Coronary artery (tissue), 2 donors: ENCODE measurements around the gene UNK.
"Not testable (repeated sequence)": the region's sequence is repeated elsewhere in the genome, so short reads cannot be mapped to it uniquely, and the experiment has no call there.

Source experiments
- DNase-seq: peaks from one replicate; pipeline ENCODE4 v3.0.0-alpha.2; 2017; ENCODE audit warnings: low spot score
- H3K27ac ChIP-seq, 2 donors: fragments of 200-600 bp; sonication (generic); one replicate each; pipeline ENCODE4 v1.5.1; 2016 to 2019
- H3K4me3 ChIP-seq: fragments of 200-600 bp; sonication (generic); 2 replicates; pipeline ENCODE4 v1.5.1; 2016; ENCODE audit warnings: mild to moderate bottlenecking, moderate library complexity
- CTCF ChIP-seq: fragments of 200-600 bp; sonication (generic); IDR thresholded peaks from one replicate; pipeline ENCODE4 v1.5.1; 2019; ENCODE audit warnings: antibody characterized with exemption

UNK gene

DNA sequence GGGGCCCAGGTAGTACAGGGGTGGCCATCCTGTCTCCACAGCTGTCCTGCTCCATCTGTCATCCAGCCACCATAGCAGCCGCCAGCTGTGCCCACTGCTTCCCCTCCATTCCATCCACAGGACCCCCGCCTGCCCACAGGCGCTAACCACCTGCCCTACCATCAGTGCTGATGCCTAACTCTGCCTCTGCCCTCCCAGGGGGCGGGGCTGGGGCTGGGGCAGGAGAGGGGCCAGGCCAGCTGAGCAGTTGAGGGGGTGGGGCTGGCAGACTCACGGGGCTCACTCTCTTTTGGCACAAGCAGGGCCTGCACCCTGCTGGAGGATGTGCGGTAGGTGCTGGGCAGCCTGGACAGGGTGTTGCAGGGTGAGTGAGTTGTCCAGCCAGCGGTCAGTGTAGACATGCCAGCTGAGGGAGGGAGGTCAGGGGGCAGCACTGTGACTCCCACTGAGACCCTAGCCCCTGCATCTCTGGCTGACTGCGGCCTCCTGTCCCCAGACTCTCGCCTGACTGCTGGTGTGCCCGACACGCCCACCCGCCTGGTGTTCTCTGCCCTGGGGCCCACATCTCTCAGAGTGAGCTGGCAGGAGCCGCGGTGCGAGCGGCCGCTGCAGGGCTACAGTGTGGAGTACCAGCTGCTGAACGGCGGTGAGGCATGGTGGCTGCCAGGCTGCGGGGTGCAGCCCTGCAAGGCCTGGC, 29.3 kb upstream of the UNK start:
- Histone ChIP-seq H3K27ac (no peak overlapping the region), H3K4me3 (no peak overlapping the region)
- DNase-seq: no peak
- TF ChIP-seq CTCF: no peak

GRCh38 chr17:75755990-75756389, 28.6 kb upstream of the UNK start:
- TF ChIP-seq CTCF: no peak
- no peak for DNase-seq
- H3K27ac ChIP-seq: no peak overlapping the region
- H3K4me3 ChIP-seq: no peak overlapping the region

DNA sequence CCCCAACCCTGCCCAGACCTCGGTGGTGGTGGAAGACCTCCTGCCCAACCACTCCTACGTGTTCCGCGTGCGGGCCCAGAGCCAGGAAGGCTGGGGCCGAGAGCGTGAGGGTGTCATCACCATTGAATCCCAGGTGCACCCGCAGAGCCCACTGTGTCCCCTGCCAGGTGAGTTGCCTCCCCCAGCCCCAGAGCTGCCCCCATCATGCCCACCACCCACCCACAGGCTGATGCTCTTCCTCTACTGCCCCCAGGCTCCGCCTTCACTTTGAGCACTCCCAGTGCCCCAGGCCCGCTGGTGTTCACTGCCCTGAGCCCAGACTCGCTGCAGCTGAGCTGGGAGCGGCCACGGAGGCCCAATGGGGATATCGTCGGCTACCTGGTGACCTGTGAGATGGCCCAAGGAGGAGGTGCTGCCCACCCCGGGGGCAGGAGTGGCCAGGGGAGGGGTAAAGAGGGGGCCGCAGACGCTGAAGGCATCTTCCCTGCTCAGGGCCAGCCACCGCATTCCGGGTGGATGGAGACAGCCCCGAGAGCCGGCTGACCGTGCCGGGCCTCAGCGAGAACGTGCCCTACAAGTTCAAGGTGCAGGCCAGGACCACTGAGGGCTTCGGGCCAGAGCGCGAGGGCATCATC, 28.0 kb upstream of the UNK start:
- H3K27ac ChIP-seq: no peak overlapping the region
- DNase-seq: no peak

GRCh38 chr17:75757086-75757681, 27.4 kb upstream of the UNK start:
- no peak overlapping the region for H3K4me3 ChIP-seq
- no peak for DNase-seq
- H3K27ac ChIP-seq: no peak overlapping the region
- TF ChIP-seq CTCF: no peak

More for the DNA sequence above, 28.0 kb upstream of the UNK start:
- no peak overlapping the region for H3K4me3 ChIP-seq
- no peak for TF ChIP-seq CTCF

DNA sequence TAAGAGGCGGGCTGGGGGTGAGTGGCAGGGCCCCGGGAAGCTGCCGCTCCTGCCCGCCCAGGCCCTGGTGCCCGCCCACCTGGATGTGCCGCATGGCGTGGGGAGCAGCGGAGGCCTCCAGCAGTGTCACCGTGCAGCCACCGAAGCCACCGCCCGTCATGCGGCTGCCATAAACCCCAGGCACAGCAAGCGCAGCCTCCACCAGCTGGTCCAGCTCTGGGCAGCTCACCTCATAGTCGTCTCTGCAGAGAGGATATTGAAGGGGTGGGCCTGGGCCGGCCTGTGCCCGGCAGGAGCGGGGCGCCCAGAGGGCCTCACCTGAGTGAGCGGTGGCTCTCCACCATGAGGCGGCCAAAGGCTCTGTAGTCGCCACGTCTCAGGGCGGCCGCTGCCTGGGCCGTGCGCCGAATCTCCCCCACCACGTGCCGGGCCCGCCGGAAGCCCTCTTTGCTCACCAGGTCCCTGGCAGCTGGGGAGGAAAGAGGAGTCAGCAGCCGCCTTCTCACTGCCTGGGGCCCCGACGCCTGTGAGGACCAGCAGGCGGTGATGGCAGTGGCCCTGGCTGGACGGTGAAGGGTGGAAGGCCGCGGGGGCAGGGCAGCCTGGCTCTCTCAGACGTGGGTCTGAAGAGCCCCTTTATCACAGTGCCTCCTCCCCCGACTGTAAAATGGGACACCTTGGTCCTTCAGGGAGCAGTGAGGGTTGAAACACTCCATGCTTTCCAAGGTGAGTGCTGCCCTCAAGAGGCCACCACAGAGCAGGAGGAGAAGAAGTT, 26.3 kb upstream of the UNK start:
- DNase-seq: no peak
- Histone ChIP-seq H3K27ac (no peak overlapping the region), H3K4me3 (no peak overlapping the region)
- TF ChIP-seq CTCF: no peak

DNA sequence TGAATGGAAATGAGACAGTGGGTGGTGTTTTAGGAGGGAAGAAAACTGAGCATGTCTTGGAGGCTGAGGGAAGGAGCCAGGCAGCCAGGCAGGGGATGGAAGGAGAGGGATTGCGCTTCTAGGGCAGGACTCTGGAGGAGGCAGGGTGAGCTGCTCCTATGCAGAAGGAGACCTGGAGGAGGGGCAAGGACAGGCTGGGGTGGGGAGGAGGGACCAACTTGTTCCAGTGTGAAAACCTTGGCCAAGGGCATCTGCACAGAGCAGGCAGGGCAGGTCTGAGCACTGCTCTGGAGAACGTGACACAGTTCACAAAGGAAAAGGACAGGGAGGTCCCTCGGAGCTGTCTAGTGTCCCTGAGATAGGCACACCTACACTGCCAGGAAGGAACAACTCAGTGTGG, 25.1 kb upstream of the UNK start:
- no peak for DNase-seq
- no peak for TF ChIP-seq CTCF
- H3K4me3 ChIP-seq: no peak overlapping the region
- no peak overlapping the region for H3K27ac ChIP-seq

DNA sequence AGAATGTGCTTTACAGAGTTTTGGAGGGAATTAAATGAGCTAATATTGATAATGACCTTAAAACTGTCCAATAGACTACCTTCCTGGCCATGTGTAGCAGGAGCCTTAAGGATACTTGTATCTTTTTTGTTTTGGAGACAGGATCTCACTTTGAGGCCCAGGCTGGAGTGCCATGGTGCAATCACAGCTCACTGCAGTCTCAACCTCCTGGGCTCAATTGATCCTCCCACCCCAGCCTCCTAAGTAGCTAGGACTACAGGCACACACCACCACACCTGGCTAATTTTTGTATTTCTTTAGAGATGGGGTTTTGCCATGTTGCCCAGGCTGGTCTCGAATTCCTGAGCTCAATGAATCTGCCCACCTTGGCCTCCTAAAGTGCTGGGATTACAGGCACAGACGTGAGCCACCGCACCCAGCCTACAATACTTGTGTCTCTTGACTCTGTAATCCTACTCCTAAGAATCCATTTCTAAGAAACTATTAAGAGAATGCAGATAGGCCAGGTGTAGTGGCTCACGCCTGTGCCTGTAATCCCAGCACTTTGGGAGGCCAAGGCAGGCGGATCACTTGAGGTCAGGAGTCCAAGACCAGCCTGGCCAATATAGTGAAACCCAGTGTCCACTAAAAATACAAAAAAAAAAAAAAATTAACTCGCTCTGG, 24.5 kb upstream of the UNK start:
- not testable (repeated sequence) for H3K4me3 ChIP-seq, H3K27ac ChIP-seq, DNase-seq
